H1 (cell line): ENCODE measurements around the gene VOPP1. TPM values are rescaled to one million over a fixed set of nuclear protein-coding genes. Genes with fewer than 3 reads are reported as not detected.

ENCODE experiments used
- CTCF ChIA-PET: fragments of 300-600 bp; sonication (Branson Sonifier 250); formaldehyde crosslinking; loops from one replicate; lab custom pipeline; 2021; ENCODE audit not compliant: partially characterized antibody; lab: Charles Lee
- POLR2A ChIA-PET: fragments of 300-600 bp; sonication (Branson Sonifier 250); formaldehyde crosslinking; loops from one replicate; lab custom pipeline; 2021; ENCODE audit warnings: inconsistent platforms; ENCODE audit not compliant: partially characterized antibody; lab: Charles Lee
- DNase-seq, 2 experiments: peaks; one replicate each; pipeline versions ENCODE4 v3.0.0 to v3.0.0-alpha.2; 2010 to 2022; ENCODE audit warnings: low spot score in 2 of 2, low read depth in 1 of 2, mixed read lengths in 1 of 2
- FAIRE-seq: peaks from 2 replicates; lab custom pipeline; 2011; peaks lifted over from hg19 to GRCh38; lab: Jason Lieb, UNC
- H2AFZ ChIP-seq: 2 replicates; pipeline ENCODE4 v1.8.1; 2012; ENCODE audit warnings: low read length, inconsistent platforms
- H2AK5ac ChIP-seq: 2 replicates; pipeline ENCODE4 v1.6.1; 2013; ENCODE audit warnings: low read depth, low read length
- H2BK120ac ChIP-seq: replicated peaks from 2 replicates; pipeline ENCODE3; 2013; ENCODE audit warnings: low read depth, low read length, inconsistent platforms
- H2BK12ac ChIP-seq: 2 replicates; pipeline ENCODE4 v1.6.1; 2013; ENCODE audit warnings: low read depth, low read length
- H2BK15ac ChIP-seq: 2 replicates; pipeline ENCODE4 v1.6.1; 2013; ENCODE audit warnings: low read length
- H2BK20ac ChIP-seq: 2 replicates; pipeline ENCODE4 v1.6.1; 2013; ENCODE audit warnings: low read length
- H2BK5ac ChIP-seq: 2 replicates; pipeline ENCODE4 v1.6.1; 2013; ENCODE audit warnings: low read depth, low read length
- H3K14ac ChIP-seq: 2 replicates; pipeline ENCODE4 v1.6.1; 2013; ENCODE audit warnings: inconsistent platforms; ENCODE audit not compliant: insufficient read length
- H3K18ac ChIP-seq: 2 replicates; pipeline ENCODE4 v1.6.1; 2013; ENCODE audit warnings: low read length; ENCODE audit errors: extremely low read depth
- H3K23ac ChIP-seq: 2 replicates; pipeline ENCODE4 v1.6.1; 2013; ENCODE audit warnings: inconsistent platforms; ENCODE audit not compliant: insufficient read length
- H3K23me2 ChIP-seq: 2 replicates; pipeline ENCODE4 v1.6.1; 2013; ENCODE audit warnings: low read depth, low read length
- H3K27ac ChIP-seq: 2 replicates; pipeline ENCODE4 v1.6.1; 2011; ENCODE audit warnings: low read depth, low read length, inconsistent platforms
- H3K27me3 ChIP-seq, 4 experiments: replicated peaks in 1 of 4; 1 replicate in 1 of 4; 2 replicates in 3 of 4; pipeline versions ENCODE4 v1.6.1 to v1.8.1; 2011 to 2013; ENCODE audit warnings: low read length in 3 of 4, mild to moderate bottlenecking in 3 of 4, inconsistent platforms in 2 of 4, mixed read lengths in 2 of 4, moderate library complexity in 1 of 4; ENCODE audit not compliant: control insufficient read depth in 3 of 4, insufficient read depth in 3 of 4; ENCODE audit errors: extremely low read depth in 1 of 4
- H3K36me3 ChIP-seq, 4 experiments: 2 replicates each; pipeline versions ENCODE4 v1.6.1 to v1.8.1; 2011 to 2013; ENCODE audit warnings: mild to moderate bottlenecking in 4 of 4, low read length in 3 of 4, moderate library complexity in 2 of 4, control low read depth in 1 of 4, inconsistent platforms in 1 of 4; ENCODE audit not compliant: insufficient read depth in 4 of 4, control insufficient read depth in 2 of 4
- H3K4ac ChIP-seq: replicated peaks from 2 replicates; pipeline ENCODE3; 2013; ENCODE audit warnings: low read length, low read depth, mixed read lengths, inconsistent platforms; ENCODE audit not compliant: insufficient read length
- H3K4me1 ChIP-seq, 4 experiments: replicated peaks in 1 of 4; 1 replicate in 1 of 4; 2 replicates in 3 of 4; pipeline versions ENCODE4 v1.6.1 to v1.8.1; 2011 to 2013; ENCODE audit warnings: low read length in 3 of 4, inconsistent platforms in 2 of 4, mixed read lengths in 1 of 4; ENCODE audit not compliant: insufficient read depth in 4 of 4, control insufficient read depth in 3 of 4
- H3K4me2 ChIP-seq, 2 experiments: 2 replicates each; pipeline versions ENCODE4 v1.6.1 to v1.8.1; 2011 to 2013; ENCODE audit warnings: low read depth in 2 of 2, low read length in 2 of 2, control low read depth in 1 of 2, inconsistent platforms in 1 of 2, mild to moderate bottlenecking in 1 of 2; ENCODE audit not compliant: insufficient read depth in 1 of 2
- H3K4me3 ChIP-seq, 4 experiments: fragments of 200-600, 300-600 bp in 1 of 4; sonication (generic), shearing (Covaris generic), sonication (Bioruptor Twin) in 1 of 4; 2 replicates each; pipeline versions ENCODE4 v1.5.1 to v1.8.1; 2011 to 2016; ENCODE audit warnings: low read length in 4 of 4, low read depth in 3 of 4, control low read depth in 2 of 4, inconsistent platforms in 2 of 4, mild to moderate bottlenecking in 2 of 4, mixed read lengths in 1 of 4, moderate library complexity in 1 of 4; ENCODE audit not compliant: insufficient read depth in 2 of 4; ENCODE audit errors: extremely low read depth in 1 of 4
- H3K56ac ChIP-seq: replicated peaks from 2 replicates; pipeline ENCODE3; 2013; ENCODE audit warnings: low read depth, mild to moderate bottlenecking, mixed read lengths, low read length, inconsistent platforms; ENCODE audit not compliant: insufficient read length
- H3K79me1 ChIP-seq: 2 replicates; pipeline ENCODE4 v1.6.1; 2013; ENCODE audit warnings: low read depth, low read length, control low read depth
- H3K79me2 ChIP-seq, 2 experiments: 2 replicates each; pipeline versions ENCODE4 v1.6.1 to v1.8.1; 2012 to 2013; ENCODE audit warnings: low read length in 2 of 2, mild to moderate bottlenecking in 2 of 2, inconsistent platforms in 1 of 2; ENCODE audit not compliant: insufficient read depth in 2 of 2, control insufficient read depth in 1 of 2
- H3K9ac ChIP-seq, 4 experiments: replicated peaks in 1 of 4; 1 replicate in 1 of 4; 2 replicates in 3 of 4; pipeline versions ENCODE4 v1.6.1 to v1.8.1; 2011 to 2013; ENCODE audit warnings: low read depth in 3 of 4, low read length in 3 of 4, control low read depth in 2 of 4, mild to moderate bottlenecking in 2 of 4, moderate library complexity in 2 of 4, inconsistent platforms in 1 of 4; ENCODE audit errors: extremely low read depth in 1 of 4
- H3K9me3 ChIP-seq, 2 experiments: 2 replicates each; pipeline versions ENCODE4 v1.6.1 to v1.8.1; 2012 to 2013; ENCODE audit warnings: mild to moderate bottlenecking in 2 of 2, moderate library complexity in 2 of 2, control low read depth in 1 of 2, inconsistent platforms in 1 of 2, low read depth in 1 of 2, low read length in 1 of 2, mixed read lengths in 1 of 2; ENCODE audit not compliant: insufficient read depth in 2 of 2
- H4K20me1 ChIP-seq, 2 experiments: replicated peaks in 1 of 2; 2 replicates each; pipeline versions ENCODE3 to v1.8.1; 2011 to 2013; ENCODE audit warnings: inconsistent platforms in 2 of 2, low read length in 2 of 2, mild to moderate bottlenecking in 1 of 2; ENCODE audit not compliant: insufficient read depth in 2 of 2, control insufficient read depth in 1 of 2
- H4K5ac ChIP-seq: 2 replicates; pipeline ENCODE4 v1.6.1; 2013; ENCODE audit warnings: low read length, low read depth, mixed read lengths, inconsistent platforms; ENCODE audit not compliant: insufficient read length
- H4K8ac ChIP-seq: 2 replicates; pipeline ENCODE4 v1.8.0; 2013; ENCODE audit warnings: mild to moderate bottlenecking, moderate library complexity, low read length, inconsistent platforms; ENCODE audit not compliant: insufficient read depth; ENCODE audit errors: extremely low read depth
- H4K91ac ChIP-seq: replicated peaks from 2 replicates; pipeline ENCODE3; 2013; ENCODE audit warnings: low read length, mixed read lengths, inconsistent platforms; ENCODE audit not compliant: insufficient read length
- ATF3 ChIP-seq: IDR thresholded peaks from 2 replicates; pipeline ENCODE4 v1.6.1; 2011; ENCODE audit warnings: low read depth, mild to moderate bottlenecking, low read length; ENCODE audit not compliant: insufficient read depth
- GABPA ChIP-seq: IDR thresholded peaks from 2 replicates; pipeline ENCODE4 v1.6.1; 2011; ENCODE audit warnings: mild to moderate bottlenecking, low read length, moderate library complexity, borderline replicate concordance; ENCODE audit not compliant: insufficient read depth
- SP4 ChIP-seq: IDR thresholded peaks from 2 replicates; pipeline ENCODE4 v1.6.1; 2012; ENCODE audit warnings: low read length, inconsistent platforms
- TEAD4 ChIP-seq: IDR thresholded peaks from 2 replicates; pipeline ENCODE4 v1.6.1; 2012; ENCODE audit warnings: low read depth, low read length, inconsistent platforms, mixed read lengths
- ZNF274 ChIP-seq: IDR thresholded peaks from 2 replicates; pipeline ENCODE4 v1.7.0; 2012; ENCODE audit warnings: low read length, borderline replicate concordance; ENCODE audit errors: extremely low read depth
- WGBS, 2 experiments: shearing (Covaris generic) in 1 of 2; methylation state at CpG; one replicate each; pipeline versions ENCODE4 v1.1.6 to v1.1.7; 2013 to 2015; ENCODE audit warnings: low lambda C conversion rate in 2 of 2, mixed read lengths in 2 of 2, inconsistent platforms in 1 of 2, low coverage in 1 of 2, missing lambda C conversion rate in 1 of 2; ENCODE audit not compliant: insufficient replicate concordance in 2 of 2, insufficient coverage in 1 of 2, insufficient read length in 1 of 2; ENCODE audit errors: extremely low coverage in 1 of 2, missing lambda C conversion rate in 1 of 2; 5-methylcytosine and 5-hydroxymethylcytosine counted together
- polyA plus RNA-seq, 7 experiments: library from polyadenylated mRNA; depleted of rRNA in 3 of 7; stranded (reverse) in 5 of 7; unstranded in 2 of 7; fragments of >200 nt in 5 of 7; fragments of 200-250 nt in 2 of 7; gene quantifications; 1 replicate in 5 of 7; 2 replicates in 1 of 7; 4 replicates in 1 of 7; pipeline versions ENCODE4 v1.2.1 to v1.2.3, GENCODE V29; 2011 to 2013; ENCODE audit warnings: missing spikeins in 2 of 7, mixed read lengths in 2 of 7
- total RNA-seq: library from RNA; stranded (reverse); fragmentation: NEBNext Ultra II Directional; extraction: Animal tissue kit (Norgen Biotek cat#: 25700); gene quantifications from 2 replicates; pipeline ENCODE4 v1.2.1, GENCODE V29; 2021

Gene VOPP1
- total and polyA plus RNA-seq, 2 of the 8 experiments (the other 6 are each of a cell fraction or from before 2014, with no cell fraction given): 44.7 to 83.0 TPM

GRCh38 chr7:55473932-55474331 is 98.4 kb downstream of the VOPP1 start:
- Histone ChIP-seq H2AK5ac (no peak overlapping the region), H3K23me2 (no peaks in the 10 kb centered on the region), H4K20me1 (peaks cover 0 to 16% of the 10 kb centered on the region in 2 experiments), H3K79me1 (peaks cover 8% of the 10 kb centered on the region; the same call in 1 of the 2 replicates), H3K27me3 (no peaks in the 10 kb centered on the region), H2AFZ (no peak overlapping the region), H3K4ac (no peak overlapping the region), H3K79me2 (no peaks in the 10 kb centered on the region), H2BK12ac (no peak overlapping the region), H3K9me3 (no peaks in the 10 kb centered on the region), H3K27ac (no peak overlapping the region), H3K4me1 (no peaks in the 10 kb centered on the region), H4K91ac (no peak overlapping the region), H3K36me3 (no peaks in the 10 kb centered on the region; a peak in 1 of 8 replicates), H3K14ac (no peak overlapping the region), H2BK5ac (no peak overlapping the region), H3K4me2 (no peak overlapping the region), H2BK20ac (no peak overlapping the region), H3K9ac (no peak overlapping the region), H3K4me3 (no peak overlapping the region), H2BK15ac (no peak overlapping the region), H4K8ac (no peak overlapping the region), H3K18ac (no peak overlapping the region), H3K56ac (no peak overlapping the region), H3K23ac (no peak overlapping the region), H2BK120ac (no peak overlapping the region), H4K5ac (no peak overlapping the region)
- POLR2A ChIA-PET: no interaction called here
- WGBS, 2 experiments: 94% methylated on average over 10 of the region's 10 CpGs; no CpG with 5 or more reads in 1 of the 2 experiments
- CTCF ChIA-PET: interaction anchor here (1.0 kb wide), 1 partner anchor 119 kb away, joined by 3 read pairs; no protein-coding TSS in a partner anchor
- FAIRE-seq: no peak
- no peak for DNase-seq
- no peak for TF ChIP-seq GABPA
- no peak for TF ChIP-seq SP4
- no peak for TF ChIP-seq ZNF274
- TF ChIP-seq ATF3: no peak
- no peak for TF ChIP-seq TEAD4
